ENCODE measurements around the gene AGXT. TPM values are rescaled to one million over a fixed set of nuclear protein-coding genes. Genes with fewer than 3 reads are reported as not detected.

The AGXT gene
- total RNA-seq, 1 donor from 2014 or later, result not detected

DNA sequence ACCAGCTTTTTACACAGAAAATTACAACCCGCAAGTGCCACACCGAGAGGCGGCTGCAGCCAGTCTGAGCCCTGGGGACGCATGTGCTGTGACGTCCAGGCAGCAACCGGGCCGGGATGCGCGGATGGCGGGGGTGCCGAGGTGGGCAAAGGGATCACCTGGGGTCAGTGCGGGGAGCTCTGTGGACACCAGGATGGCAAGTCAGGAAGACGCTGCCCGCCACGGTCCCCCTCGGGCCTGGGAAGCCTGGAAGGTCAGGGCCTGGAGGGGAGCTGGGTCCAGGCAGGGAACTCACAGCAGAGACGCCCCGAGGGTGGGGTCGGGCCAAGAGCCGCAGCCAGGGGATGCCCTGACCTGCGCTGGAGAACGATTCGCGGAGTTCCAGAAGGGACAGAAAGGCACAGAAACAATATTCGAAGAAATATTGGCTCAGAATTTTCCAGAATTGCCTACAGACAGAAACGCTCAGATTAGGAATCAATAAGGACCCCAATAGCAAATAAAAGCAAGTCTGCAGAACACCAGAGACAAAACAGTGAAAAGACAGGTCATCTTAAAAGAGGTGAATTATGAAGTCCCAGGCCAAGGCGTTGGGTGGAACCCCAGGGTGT lies 36.9 kb upstream of the AGXT start:
- Mint-ChIP-seq H3K27me3 (ENCODE audit: unreplicated experiment) (peaks cover 4% of the 10 kb centered on the region), H3K4me1 (ENCODE audit: low read depth, unreplicated experiment) (peaks cover 2% of the 10 kb centered on the region), H3K4me3 (ENCODE audit: unreplicated experiment) (peak overlapping the region; percentile 83), H3K36me3 (ENCODE audit: unreplicated experiment) (no peaks in the 10 kb centered on the region), H3K9me3 (ENCODE audit: unreplicated experiment) (peaks cover 3% of the 10 kb centered on the region), H3K27ac (ENCODE audit: unreplicated experiment) (peak overlapping the region; percentile 64)
- TF ChIP-seq CTCF (IDR thresholded peaks at IDR 0.05; ENCODE audit: partially characterized antibody, unreplicated experiment), result no peak
- DNase-seq, result no peak

GRCh38 chr2:240832205-240832727 lies 36.4 kb upstream of the AGXT start:
- Mint-ChIP-seq H3K36me3 (ENCODE audit: unreplicated experiment) (no peaks in the 10 kb centered on the region), H3K27ac (ENCODE audit: unreplicated experiment) (no peak overlapping the region), H3K9me3 (ENCODE audit: unreplicated experiment) (peaks cover 3% of the 10 kb centered on the region), H3K4me1 (ENCODE audit: low read depth, unreplicated experiment) (peaks cover 2% of the 10 kb centered on the region), H3K27me3 (ENCODE audit: unreplicated experiment) (peaks cover 4% of the 10 kb centered on the region), H3K4me3 (ENCODE audit: unreplicated experiment) (no peak overlapping the region)
- peak; percentile 99 for DNase-seq
- no peak for TF ChIP-seq CTCF (IDR thresholded peaks at IDR 0.05; ENCODE audit: partially characterized antibody, unreplicated experiment)

GRCh38 chr2:240832921-240833494 lies 35.6 kb upstream of the AGXT start:
- Mint-ChIP-seq H3K4me3 (ENCODE audit: unreplicated experiment) (no peak overlapping the region), H3K36me3 (ENCODE audit: unreplicated experiment) (no peaks in the 10 kb centered on the region), H3K9me3 (ENCODE audit: unreplicated experiment) (peaks cover 6% of the 10 kb centered on the region), H3K27me3 (ENCODE audit: unreplicated experiment) (peaks cover 4% of the 10 kb centered on the region), H3K27ac (ENCODE audit: unreplicated experiment) (no peak overlapping the region), H3K4me1 (ENCODE audit: low read depth, unreplicated experiment) (peaks cover 2% of the 10 kb centered on the region)
- TF ChIP-seq CTCF (IDR thresholded peaks at IDR 0.05; ENCODE audit: partially characterized antibody, unreplicated experiment), result no peak
- DNase-seq, result no peak

- Mint-ChIP-seq H3K36me3 (ENCODE audit: unreplicated experiment) (no peaks in the 10 kb centered on the region), H3K4me3 (ENCODE audit: unreplicated experiment) (no peak overlapping the region), H3K27ac (ENCODE audit: unreplicated experiment) (no peak overlapping the region), H3K9me3 (ENCODE audit: unreplicated experiment) (peaks cover 11% of the 10 kb centered on the region), H3K4me1 (ENCODE audit: low read depth, unreplicated experiment) (peaks cover 2% of the 10 kb centered on the region), H3K27me3 (ENCODE audit: unreplicated experiment) (peaks cover 2% of the 10 kb centered on the region)
- no peak for DNase-seq
- TF ChIP-seq CTCF (IDR thresholded peaks at IDR 0.05; ENCODE audit: partially characterized antibody, unreplicated experiment), result no peak
These were observed 34.8 kb upstream of the AGXT start for GRCh38 chr2:240833724-240834285.

Measured in glutamatergic neuron (in vitro differentiated cells).